Fibroblast of mammary gland (primary cell): Measurements from ENCODE around the gene USP49.

Experiments used
- DNase-seq: peaks from one replicate; pipeline ENCODE4 v3.0.0-alpha.2; 2010; ENCODE audit warnings: low read depth
- H3K4me3 ChIP-seq: 2 replicates; pipeline ENCODE4 v1.5.1; 2011; ENCODE audit warnings: low read depth, mild to moderate bottlenecking, low read length, moderate library complexity; ENCODE audit not compliant: control insufficient read depth
- TF ChIP-seq, protein P1 (sequence below): conservative IDR thresholded peaks from 2 replicates; pipeline ENCODE4 v1.5.1; 2011; ENCODE audit warnings: low read depth, low read length, inconsistent platforms; ENCODE audit not compliant: control insufficient read depth, insufficient read depth

The USP49 gene

DNA sequence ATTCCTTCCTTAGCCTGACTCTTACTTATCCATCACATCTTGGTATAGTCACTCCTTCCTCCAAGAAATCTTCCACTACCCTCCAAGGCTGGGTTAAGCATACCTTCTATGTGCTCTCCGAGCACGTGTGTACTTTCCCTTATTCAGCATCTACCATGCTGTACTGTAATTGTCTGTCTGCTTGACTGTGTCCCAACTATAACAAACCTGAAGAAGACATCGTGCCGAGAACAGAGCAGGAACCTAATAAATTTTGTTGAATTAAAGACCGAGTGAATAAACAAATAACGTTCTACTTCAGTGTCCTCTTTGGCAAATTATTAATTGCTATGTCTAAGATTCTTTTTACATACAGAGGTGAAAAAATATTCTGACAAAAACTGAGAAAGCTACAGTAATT is 35.8 kb downstream of the USP49 start:
- H3K4me3 ChIP-seq = no peak overlapping the region
- no peak for DNase-seq
- TF ChIP-seq, protein P1, sequence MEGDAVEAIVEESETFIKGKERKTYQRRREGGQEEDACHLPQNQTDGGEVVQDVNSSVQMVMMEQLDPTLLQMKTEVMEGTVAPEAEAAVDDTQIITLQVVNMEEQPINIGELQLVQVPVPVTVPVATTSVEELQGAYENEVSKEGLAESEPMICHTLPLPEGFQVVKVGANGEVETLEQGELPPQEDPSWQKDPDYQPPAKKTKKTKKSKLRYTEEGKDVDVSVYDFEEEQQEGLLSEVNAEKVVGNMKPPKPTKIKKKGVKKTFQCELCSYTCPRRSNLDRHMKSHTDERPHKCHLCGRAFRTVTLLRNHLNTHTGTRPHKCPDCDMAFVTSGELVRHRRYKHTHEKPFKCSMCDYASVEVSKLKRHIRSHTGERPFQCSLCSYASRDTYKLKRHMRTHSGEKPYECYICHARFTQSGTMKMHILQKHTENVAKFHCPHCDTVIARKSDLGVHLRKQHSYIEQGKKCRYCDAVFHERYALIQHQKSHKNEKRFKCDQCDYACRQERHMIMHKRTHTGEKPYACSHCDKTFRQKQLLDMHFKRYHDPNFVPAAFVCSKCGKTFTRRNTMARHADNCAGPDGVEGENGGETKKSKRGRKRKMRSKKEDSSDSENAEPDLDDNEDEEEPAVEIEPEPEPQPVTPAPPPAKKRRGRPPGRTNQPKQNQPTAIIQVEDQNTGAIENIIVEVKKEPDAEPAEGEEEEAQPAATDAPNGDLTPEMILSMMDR = no peak

DNA sequence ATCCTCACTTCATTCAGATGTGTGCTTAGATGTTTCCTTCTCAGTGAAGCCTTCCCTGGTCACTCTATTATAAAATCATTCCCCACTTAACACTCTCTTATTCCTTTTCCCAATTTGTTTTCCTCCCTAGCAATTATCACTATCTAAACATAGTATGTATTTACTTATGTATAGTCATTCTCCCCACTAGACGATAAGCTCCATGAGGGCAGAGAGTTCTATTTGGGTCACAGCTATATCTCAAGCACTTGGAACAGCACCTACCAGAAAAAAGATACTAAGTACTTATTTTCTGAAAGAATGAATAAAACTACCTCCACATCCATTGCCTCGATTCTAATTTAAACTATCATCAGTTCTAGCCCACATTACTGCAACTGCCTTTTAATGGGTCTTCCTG is 36.5 kb downstream of the USP49 start:
- no peak overlapping the region for H3K4me3 ChIP-seq
- no peak for DNase-seq
- TF ChIP-seq, protein P1 = no peak

GRCh38 chr6:41850861-41851260 is 44.3 kb downstream of the USP49 start:
- no peak for DNase-seq
- TF ChIP-seq, protein P1 = no peak
- H3K4me3 ChIP-seq = no peak overlapping the region

DNA sequence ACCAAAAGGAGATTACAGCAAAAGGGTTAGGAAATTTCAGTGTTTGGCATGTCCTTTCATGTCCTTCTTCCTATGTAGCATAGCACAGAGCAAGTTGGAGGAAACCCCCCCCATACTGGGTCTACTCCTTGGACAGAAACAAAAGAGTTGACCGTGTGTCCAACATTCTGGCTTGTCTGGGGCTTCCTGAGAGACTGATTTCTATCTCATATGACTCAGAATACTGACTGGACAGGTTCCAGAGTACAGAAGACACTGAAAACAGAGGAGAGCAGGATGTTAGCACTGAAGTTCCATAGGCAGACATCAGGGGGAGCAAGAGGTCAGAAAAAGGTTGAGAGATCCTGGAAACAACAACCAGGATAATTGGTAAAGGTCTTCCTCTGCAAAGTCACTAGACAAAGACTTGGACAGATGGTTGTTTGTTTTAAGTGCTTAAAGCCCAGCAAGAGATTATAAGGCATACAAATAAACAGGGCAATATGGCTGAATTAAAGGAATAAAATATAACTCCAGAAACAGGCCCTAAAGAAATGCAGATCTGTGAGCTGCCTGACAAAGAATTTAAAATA is 48.4 kb downstream of the USP49 start:
- H3K4me3 ChIP-seq = no peak overlapping the region
- peak; percentile 95 for DNase-seq

DNA sequence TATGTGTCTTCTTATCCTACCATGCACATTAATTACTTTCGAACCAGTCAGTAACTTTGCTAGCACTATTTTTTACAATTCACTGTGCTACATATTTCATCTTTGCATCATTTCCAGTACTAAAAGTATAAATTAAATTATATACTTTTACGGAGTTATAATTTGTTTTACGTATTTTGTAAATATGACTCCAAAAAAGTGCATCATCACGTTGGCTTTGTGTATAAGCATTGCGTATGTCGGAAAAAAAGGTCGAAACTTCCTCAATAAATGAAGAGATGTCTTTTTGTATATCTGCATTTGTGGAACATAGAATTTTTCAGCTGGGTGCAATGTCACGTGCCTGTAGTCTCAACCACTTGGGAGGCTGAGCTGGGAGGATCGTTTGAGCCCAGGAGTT is 52.0 kb downstream of the USP49 start:
- H3K4me3 ChIP-seq = no peak overlapping the region
- TF ChIP-seq, protein P1 = no peak
- no peak for DNase-seq

More for the DNA sequence above, 48.4 kb downstream of the USP49 start:
- TF ChIP-seq, protein P1 = peak; percentile 97

DNA sequence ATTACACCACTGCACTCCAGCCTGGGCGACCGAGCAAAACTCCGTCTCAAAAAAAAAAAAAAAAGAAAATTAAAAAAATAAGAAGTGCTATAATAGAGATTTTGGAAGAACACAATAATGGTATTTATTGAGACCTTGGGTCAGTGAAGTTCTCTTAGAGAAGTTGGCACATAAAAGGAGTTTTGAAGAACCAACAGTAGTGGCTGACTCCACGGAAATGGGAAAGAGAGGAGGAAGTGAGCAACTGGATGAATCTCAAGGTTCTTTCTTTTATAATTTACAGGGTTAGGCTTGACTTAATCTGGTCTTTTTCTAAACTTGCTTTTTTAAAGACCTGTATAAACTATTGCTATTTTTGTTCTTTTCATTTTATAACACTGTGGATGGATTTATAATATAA is 54.8 kb downstream of the USP49 start:
- TF ChIP-seq, protein P1 = no peak
- no peak overlapping the region for H3K4me3 ChIP-seq
- no peak for DNase-seq

GRCh38 chr6:41836660-41837052 is 58.5 kb downstream of the USP49 start:
- TF ChIP-seq, protein P1 = no peak
- DNase-seq = peak; percentile 48
- no peak overlapping the region for H3K4me3 ChIP-seq
